HG03280 (cell line): ENCODE measurements around the gene SEMA3E.

Experiments
- ATAC-seq: cut with Tn5 transposase; IDR thresholded peaks from one replicate; pipeline ENCODE4 v1.9.1; 2021; ENCODE audit warnings: mild to moderate bottlenecking, moderate library complexity; ENCODE audit not compliant: unreplicated experiment

The SEMA3E gene

DNA sequence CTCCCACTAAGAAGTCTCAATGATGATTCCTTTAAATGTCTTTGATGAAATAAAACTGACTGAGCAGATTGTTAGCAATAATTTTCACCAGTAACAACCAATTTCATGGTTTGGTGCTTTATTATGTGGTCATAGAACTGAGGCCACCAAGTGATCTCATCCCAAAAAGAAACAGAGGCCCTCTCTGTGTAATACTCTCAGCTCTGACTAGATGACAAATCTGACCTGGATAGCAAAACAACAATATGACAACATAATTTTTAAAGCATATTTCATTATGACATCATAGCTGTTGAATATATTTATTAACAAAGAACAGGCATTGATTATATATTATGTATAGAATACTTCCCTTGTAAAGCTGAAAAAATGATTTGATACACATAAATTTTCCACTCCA, 5.9 kb downstream of the SEMA3E start:
- no peak for ATAC-seq

DNA sequence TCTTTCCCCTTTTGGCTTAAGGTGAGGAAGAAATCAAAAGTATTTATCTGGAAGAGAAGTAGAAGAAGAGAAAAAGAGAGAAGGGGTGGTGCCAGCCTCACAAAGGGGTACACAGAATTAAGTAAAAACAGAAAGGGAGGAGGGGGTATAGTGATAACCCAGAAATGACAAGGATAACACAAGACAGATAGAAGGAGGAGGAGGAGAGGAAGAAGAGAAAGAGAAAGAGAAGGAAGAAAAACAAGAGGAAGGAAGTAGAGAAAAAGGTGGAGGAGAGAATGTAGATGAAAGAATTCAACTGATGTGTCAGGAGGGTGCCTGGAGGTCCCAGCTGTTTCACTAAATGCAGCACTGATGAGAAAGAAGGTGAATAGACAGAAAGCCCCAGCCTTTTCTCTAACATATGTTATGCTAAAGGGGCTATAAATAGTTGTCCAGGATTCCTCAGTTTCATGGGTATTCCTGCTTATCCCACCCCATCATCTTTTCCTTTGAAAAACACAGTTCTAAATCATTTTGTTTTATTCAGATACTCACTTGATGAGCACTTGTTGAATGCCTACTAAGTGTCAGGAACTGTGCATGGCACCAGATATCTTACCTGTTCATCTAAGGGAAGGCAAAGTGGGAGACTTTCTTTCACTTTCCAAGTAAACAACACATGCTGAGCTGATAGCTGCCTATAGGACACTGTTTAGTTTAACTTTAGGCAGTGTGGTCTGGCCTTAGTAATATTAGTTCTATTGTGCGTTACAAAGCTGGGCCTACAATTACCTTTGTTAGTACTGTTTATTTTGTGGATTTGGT, 8.0 kb downstream of the SEMA3E start:
- no peak for ATAC-seq

DNA sequence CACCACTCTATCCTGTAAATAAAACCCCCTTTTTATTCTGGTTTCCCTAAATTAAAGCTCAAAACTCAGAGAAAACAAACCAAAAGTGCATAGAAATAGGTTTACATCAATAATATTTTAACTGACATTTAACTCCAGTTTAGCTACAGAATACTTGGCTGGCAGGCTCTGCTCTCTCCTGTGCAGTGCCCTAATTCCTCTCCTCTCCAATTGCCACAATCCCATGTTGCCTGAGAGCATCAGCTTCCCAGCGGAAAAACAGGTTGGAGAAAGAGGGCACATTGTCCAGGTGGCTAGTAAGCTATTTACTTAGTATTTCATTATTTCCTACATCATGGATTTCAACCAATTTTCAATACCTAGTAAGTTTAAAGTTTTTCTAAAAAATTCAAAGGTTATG, 8.7 kb downstream of the SEMA3E start:
- no peak for ATAC-seq

DNA sequence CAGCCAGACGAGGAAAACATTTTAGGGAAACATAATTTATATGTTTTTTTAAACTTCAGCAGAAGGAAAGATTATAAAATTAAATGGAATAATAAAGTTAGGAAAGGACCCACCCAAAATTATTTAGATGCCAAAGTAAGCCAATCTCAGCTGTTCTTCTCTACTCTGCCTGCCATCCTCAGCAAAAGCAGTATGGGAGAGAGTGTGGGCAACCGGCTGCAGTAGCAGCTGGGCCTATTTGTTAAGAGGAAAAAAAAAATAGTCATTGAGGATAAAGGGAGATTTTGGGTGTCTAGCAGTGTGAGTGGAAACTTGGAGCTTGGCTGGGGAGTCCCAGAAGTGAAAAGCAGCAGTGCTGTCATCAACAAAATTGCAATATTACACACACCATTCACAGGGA, 15.4 kb downstream of the SEMA3E start:
- ATAC-seq: no peak

DNA sequence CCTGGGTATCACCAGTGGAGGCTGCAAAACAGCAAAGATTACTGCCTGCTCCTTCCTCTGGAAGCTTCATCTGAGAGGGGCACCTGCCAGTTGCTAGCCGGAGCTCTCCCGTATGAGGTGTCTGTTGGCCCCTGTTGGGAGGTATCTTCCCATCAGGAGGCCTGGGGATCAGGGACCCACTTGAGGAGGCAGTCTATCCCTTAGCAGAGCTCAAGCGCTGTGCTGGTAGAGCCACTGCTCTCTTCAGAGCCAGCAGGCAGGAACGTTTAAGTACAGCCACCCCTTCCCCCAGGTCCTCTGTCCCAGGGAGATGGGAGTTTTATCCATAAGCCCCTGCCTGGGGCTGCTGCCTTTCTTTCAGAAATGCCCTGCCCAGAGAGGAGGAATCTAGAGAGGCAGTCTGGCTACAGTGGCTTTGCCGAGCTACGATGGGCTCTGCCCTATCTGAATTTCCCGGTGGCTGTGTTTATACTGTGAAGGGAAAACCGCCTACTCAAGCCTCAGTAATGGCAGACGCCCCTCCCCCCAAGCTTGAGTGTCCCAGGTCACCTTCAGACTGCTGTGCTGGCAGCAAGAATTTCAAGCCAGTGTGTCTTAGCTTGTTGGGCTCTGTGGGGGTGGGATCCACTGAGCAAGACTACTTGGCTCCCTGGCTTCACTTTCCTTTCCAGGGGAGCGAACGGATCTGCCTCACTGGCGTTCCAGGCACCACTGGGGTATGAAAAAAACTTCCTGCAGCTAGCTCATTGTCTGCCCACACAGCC, 19.6 kb downstream of the SEMA3E start:
- no peak for ATAC-seq

DNA sequence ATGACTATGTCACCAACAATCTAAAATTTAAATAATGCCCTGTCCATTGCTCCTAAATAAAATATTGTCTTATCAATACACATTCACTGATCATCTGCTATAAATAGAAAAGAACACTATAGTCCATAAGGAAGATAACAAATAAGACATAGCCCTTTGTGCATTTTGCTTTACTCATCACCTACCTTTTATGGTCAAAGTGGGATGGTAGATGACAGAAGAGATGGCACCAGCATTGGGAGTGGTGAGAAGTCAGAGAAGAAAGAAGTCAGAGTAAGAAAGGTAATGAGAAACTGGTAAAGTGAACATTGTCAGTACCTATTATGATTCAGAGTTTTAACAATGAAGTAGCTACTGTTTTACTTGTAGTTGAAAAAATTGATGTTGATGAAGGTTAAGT, 31.1 kb downstream of the SEMA3E start:
- ATAC-seq: no peak

DNA sequence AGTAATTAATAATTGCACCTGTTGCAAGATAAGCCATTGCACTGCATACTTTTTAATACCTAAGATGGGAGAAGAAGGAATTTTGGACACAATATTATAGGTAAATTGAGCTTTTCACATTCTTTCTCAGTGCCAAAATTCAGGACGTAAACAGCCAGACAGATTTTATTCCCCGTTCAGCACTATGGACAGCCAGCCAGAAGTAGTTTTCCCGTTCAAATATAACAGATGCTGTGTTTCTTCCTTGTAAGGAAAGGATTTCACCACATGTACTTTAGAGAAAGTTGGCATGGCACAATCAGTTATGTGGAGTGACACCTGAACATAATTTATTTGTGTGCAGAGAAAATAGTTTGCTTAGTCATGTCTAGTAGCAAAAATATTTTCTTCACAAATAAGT, 34.8 kb downstream of the SEMA3E start:
- no peak for ATAC-seq

DNA sequence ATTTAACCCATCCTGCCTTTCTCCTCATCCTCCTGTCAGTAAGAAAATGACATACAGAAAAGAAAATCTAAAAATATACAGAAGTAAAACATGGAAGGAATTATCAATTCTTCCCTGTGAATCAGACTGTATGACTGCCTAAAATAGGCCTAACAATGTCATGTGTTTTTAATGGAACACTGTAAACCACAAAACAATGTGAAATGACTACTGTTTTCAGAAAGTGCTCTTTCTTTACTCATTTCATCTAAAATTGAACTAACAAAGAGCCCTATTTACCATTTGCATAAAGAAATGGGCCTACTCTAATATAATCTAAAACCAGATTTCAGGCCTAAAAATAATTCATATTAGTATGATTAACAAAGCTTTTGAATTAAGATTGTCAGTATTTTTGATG, 35.7 kb downstream of the SEMA3E start:
- no peak for ATAC-seq

DNA sequence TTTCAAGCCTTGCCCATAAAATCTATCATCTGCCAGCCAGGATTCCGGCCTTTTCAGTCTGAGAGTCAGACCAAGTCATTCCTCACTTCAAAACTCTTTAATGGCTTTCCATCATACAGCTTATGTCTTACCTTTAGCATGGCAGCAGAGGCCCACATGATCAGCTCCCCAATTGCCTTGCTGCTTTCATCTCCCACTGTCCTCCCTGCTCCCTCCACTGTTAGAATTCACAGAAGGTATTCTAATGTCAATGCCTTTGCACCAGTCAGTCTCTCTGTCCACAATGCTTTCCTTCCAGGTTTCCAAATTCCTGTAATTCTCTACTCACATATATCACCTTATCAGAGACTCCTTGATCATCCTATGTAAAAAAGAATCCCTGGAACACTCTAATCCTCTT, 37.2 kb downstream of the SEMA3E start:
- no peak for ATAC-seq

DNA sequence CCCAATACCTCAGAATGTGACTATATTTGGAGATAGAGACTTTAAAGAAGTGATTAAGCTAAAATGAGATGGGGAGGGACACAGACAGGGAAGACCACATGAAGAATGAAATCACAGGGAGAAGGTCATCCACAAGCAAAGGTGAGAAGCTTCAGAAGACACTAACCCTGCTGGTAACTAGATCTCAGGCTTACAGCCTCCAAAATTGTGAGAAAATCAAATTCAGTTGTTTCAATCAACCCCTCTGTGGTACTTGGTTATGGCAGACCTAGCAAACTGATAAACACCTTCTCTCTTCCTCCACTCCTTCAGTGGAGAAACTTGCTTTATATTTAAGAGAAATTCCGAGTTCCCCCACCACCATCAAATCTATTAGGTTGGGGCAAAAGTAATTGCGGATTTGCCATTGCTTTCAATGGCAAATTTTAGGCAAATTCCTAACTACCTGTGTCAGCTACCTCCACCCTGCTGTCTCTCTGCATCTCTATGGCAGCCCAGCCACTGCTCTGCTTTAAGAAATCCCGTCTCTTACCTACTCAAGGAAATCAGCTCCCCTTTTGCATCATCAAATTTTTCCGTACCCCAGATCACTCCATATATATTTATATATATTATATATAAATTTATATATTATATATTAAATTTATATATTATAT, 38.2 kb downstream of the SEMA3E start:
- ATAC-seq: no peak

DNA sequence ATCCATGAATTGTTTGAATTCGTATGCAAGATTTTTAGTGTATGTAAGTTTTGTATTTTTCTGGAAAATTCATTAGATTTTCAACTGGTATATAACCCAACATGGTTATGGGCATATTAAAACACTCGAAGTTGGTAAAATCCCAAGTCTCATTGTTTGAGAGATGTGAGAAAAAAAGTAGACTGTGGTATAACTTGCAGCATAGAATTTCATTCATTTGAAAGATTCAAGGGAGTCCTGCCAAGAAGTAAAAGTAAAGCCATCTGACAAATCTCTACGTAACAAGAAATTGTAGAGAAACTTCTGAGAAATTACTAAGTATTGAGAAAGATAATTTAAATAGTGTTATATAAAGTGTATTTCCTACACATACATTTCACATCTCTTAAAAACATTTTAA, 40.2 kb downstream of the SEMA3E start:
- ATAC-seq: no peak

DNA sequence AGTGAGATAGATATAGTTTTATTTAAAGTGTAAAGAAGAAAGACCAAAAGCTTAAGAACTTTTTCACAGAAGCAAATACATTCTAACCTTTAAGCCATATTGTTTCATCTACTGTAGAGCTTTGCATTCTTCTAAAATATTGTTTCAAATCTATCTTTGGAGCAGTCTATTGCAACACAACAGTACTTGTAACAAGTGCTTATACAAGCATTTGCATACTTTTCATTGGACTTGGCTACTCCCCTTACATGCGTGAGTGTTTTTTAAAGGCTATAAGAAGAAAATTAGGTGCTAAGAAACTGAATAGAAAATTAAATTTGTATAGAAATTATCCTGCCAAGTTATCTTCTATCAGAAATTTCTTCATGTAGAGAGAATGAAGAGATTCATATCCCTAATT, 45.3 kb downstream of the SEMA3E start:
- ATAC-seq: no peak

DNA sequence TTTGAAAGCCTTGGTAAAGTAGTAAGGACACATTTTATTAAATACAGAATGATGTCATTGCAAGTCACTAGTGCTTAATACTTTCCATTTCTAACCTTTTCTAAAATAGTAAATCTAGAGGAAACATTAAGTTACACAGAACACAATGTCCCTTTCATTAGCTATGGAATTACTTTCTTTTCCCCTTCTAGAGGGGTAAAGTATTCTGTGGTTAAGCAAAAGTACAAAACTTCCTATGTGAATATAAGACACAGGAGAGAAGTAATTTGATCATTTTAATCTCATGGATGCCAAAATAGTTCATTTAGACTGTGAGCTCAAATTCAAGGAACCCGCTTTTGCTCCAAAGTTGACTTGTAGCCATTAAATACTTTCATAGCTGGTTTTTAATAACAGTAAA, 49.8 kb downstream of the SEMA3E start:
- ATAC-seq: no peak

DNA sequence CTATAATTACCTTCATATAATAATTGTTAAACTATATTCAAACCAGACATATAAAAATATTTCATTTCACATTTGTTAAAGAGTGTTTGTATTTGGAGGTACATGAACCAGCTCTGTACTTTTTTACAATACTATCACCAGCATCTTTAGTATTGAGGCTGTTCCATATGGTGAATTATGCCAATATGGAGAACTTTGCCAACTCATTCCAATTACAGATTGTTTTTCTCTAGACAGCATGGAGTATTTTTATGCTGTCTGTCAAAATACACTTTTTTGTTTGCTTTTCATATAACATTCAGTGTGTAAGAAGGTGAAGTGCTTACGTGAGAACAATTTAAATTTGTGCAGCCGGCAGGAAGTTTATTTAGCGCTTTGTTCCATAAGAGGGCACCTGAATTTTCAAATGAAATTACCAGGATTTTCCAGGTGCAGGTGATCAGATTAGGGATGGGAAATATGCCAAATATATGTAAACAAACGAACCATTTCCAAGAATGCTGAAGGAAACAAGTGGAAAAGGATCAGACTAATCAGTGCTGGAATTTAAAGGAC, 54.9 kb downstream of the SEMA3E start:
- ATAC-seq: no peak

DNA sequence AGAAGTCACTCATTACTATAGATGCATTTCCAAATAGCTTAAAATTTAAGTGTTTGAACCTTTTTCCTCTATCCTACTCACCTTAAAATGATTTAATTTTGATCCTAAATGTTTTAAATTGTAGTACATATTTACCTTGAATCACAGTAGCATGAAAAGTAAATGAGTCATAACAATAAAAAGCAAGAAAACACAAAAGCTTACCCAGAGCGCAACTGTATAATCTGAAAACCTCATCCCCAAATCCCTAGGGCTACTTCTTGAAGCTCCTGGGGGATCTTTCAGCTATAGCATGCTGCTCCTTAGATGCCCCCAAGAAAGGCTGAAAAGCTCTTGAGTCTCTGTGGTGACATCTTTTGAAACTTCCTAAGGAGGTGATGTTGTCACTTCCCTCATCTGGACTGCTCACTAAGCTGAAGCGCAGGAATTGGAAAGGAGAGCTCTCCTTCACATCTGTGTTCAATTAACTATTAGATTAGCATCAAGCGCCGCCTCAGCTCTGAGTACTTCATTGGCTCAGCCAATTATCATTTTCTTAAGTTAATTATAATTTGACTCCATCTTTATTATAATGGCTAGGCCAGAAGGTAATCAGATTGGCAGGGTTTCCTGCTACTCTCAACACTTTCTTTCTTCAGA, 60.2 kb downstream of the SEMA3E start:
- no peak for ATAC-seq

DNA sequence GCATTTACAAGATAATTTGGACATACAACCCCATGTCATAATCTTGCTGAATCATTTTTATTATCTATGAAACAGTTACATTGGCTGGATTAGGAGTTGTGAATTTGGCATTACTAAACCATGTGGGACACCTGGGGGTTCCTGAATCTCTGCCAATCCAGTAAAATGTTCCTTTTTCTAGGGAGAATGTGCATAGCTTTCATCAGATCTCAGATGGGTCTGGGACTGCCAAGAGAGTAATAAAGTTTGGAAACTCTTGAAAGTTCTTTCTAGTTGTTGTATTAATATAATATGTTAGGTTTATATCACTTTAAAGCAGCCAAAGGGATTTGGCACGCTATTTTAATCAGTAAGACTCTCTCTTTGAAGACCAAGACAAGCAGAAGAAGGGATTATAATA, 62.7 kb downstream of the SEMA3E start:
- ATAC-seq: no peak

DNA sequence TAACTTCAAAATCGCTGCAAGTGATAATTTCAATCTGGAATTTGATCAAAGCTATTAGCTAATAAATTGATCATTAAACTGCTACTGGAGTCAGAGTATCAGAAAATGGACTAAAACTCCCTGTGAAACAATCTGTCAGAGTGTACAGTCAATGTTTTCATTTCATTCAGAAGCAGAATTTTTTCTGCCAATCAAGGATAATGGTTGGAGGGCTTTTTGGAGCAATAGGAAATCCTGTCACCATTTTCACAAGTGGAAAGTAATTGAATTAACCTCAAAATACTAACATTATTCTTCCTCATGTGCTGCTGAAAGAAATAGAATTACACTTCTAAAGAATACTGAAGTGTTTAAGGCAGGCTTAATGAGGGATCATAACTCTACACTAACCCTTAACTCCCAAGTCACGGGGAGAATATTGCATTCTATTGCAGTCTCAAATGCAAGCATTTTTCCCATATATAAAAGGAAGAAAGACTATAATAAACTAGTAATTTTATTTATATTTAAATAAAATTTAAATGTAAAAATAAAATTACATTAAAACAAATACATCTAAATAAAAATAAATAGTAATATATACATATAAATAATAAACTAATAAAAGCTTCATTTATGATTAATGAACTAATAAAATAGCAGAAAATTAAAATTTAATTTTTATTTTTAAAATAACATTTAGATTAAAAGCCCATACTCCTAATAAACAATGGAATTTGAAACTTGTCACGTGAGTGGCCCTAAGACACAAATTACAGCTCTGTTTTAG, 67.1 kb downstream of the SEMA3E start:
- ATAC-seq: no peak

DNA sequence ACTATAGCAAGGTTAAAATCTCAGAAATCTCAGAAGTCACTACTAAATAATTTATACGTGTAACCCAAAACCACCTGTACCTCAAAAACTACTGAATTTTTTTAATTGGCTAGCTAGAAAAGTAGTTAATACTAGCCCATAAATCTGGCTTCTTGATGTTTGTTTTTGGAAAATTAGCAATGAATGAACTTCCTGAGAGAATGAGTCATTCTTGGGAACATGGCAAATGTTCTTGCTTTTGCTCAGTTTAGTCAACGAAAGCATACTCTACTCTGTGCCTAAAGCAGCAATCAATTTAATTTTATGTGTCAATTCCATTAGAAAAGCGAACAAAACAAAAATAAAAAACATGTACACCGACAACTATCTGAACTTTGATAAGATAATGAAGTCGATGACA, 69.2 kb downstream of the SEMA3E start:
- no peak for ATAC-seq

DNA sequence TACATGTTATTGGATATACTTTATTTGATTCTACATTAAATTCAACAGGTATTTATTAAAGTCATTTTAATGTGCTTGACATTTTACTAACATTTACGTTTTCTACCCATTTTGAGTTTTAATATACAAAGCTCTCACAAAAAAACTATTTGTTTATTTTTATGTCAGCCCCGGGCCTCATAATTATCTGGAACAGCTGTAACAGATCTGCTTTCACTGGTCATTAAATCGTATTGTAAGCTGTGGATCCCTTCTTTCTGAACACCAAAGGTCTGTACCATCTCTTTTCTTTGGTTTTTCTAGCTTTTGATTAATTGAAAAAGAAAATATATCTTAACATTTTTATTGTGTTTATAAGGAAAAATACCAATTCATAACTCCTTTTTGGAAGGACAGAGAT, 73.5 kb downstream of the SEMA3E start:
- no peak for ATAC-seq

DNA sequence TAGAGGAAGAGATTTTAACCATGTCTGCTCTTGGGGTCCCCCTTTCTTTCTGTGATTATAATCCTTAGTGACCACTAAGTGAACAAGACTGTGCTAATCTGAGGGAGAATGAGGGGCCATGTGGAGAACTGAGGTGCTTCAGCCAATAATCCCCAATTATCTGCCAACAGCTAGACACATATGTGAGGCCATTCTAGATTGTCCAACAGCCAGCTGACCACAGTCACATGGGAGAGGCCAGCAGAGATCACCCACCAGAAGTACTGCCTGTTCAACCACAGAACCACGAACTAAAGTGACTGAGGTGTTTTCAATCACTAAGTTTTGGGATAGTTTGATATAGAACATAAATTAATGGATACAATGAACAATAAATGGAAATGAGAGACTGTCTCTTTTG, 74.3 kb downstream of the SEMA3E start:
- no peak for ATAC-seq
